ENCODE measurements around the gene MBD5.
"Not testable (repeated sequence)": the region's sequence is repeated elsewhere in the genome, so short reads cannot be mapped to it uniquely, and the experiment has no call there.

Gene MBD5

DNA sequence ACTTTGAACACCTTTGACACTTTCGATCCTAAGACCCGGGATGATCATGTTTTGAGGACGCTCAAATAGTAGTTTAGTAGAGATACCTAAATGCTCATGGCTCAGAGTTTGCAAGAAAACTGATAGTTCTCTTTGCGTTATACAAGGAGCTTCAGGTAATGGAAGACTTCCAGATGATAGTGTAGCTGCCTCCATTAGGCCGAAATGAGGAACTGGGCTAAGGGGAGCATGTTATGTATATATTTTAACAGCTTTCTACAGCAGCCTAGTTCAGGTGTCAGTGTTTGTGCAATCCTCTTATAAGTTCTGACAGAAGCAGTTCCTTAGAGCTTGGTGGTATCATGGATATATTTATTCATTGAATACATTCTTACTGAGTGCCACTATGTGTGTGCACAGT, 496.9 kb downstream of the MBD5 start:
- no peak for DNase-seq (ENCODE audit: low read depth in 2 of 2)

DNA sequence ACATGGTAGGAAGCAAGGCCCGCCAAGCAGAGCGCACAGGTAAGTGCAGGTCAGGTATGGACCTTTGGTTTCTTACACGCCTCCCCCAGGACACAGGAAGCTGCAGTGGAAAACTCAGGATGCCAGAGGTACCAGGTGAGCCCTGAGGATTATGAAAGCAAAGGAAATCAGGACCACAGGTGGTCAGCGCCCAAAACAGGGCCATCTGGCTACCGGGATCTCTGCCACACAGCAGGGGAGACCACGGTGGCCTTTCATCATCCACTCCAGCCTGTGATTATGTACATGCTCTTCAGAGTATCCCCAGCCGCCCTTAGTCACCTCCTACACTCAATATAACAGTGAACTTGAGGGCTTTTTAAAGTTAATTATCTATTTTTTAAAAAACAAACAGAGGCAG, 498.1 kb downstream of the MBD5 start:
- DNase-seq (ENCODE audit: low read depth in 2 of 2) = no peak

DNA sequence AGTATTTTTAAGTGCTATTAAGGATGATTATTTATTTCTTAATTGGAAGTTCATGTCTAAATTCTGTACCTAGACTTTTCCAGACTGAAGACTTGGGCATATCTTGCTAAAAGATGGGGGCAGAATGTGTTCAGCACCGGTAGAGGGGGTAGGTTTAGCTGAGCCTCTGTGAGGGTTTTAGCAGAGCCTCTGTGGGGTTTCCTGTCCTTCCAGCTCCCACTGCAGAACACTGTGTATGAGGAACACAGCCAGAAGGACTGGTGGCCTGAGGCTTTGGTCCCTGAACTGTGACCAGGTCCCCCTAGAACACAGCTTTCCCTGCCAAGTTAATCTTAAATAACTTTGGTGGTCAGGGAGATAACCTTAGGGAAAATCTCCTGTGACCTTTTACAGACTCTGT, 500.3 kb downstream of the MBD5 start:
- no peak for DNase-seq (ENCODE audit: low read depth in 2 of 2)

DNA sequence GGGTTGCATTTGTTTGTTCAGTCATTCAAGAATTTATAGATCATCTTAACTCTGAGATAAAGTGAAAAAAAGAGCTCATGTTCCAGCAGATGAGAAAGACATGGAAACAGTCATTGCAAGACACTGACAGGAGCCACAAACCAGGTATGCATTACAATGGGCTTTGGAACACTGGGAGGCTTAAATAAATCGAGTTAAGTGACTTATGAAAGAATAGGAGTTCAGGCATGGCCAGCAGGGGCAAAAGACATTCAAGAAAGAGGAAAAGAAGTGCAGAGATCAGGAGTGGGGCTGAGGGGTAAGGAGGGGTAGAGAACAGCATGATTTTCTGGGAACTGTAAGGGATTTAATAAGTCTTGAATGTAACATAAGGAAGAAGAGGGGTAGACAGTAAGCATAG, 502.4 kb downstream of the MBD5 start:
- no peak for DNase-seq (ENCODE audit: low read depth in 2 of 2)

DNA sequence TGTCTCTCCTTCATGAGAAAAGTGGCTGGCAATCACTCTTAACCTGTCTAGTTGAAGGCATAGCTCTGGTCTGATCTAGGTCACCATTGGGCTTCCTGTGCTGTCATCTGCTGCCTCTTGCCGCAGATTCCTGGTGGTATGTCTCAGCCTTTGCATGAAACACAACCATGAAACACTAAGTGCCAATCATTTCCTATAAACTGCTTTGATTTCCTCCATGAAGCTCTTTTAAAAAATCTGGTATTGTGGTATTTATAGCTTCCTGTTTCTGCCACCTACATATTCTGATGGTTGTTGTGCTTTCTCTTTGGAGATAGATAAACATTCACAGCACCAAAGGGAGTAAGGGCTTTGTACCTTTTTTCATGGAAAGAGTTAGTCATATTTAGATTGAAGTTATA, 503.6 kb downstream of the MBD5 start:
- no peak for DNase-seq (ENCODE audit: low read depth in 2 of 2)

DNA sequence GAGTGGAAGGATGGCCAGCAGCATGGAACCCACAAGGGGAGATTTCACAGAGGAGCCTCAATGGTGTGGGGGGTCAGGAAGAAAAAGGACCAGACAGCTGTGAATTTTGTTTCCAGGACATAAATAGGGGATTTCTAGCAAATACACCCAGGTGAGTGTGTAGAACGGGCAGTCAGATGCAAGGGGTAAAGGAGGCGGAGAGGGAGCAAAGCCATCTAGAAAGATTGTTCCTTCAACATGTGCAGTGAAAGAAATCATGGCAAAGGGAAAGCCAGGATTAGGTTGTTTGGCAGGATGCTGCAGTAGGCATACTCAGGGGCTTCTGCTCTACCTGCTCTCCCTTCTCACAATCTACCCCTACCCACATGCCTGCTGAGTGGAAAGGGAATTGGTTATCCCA, 504.2 kb downstream of the MBD5 start:
- no peak for DNase-seq (ENCODE audit: low read depth in 2 of 2)

DNA sequence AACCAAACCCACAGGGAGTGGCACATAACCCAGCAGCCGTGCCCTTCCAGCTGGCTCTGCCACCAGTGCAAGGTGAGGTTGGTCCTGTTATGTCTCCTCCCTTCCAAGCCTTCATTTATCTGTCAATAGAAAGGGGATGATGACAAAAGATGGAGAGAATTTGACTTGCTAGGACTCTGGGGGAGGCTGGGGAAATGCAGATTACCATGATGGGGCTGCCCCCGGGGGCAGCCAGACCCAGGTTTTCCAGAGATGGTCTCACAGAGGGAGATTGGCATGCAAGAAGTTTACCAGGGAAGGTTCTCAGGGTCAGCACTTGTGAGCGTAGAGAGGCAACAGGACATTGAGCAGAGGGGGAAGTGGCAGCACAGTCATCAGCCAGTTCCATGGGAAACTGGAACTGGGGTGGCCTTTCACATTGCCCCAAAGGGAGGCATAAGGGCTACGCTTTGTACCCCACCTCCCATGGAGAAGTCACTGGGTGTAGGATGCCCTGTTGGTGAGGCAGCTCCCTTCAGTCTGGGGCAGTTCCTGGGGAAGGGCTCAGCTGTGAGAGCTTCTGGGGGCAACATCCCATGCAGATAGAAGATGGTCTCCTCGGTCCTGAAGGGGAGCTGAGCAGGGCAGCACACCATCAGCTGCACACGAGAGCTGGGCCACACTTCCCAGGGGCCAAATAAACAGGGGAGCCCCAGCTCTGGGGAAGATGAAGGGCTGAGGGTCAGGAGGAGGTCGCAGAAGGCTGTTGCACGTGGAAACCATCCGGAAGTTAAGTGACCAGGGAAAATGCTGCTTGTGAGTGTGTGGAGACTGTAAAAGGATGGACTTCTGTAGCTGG, 505.8 kb downstream of the MBD5 start:
- DNase-seq (ENCODE audit: low read depth in 2 of 2) = no peak

DNA sequence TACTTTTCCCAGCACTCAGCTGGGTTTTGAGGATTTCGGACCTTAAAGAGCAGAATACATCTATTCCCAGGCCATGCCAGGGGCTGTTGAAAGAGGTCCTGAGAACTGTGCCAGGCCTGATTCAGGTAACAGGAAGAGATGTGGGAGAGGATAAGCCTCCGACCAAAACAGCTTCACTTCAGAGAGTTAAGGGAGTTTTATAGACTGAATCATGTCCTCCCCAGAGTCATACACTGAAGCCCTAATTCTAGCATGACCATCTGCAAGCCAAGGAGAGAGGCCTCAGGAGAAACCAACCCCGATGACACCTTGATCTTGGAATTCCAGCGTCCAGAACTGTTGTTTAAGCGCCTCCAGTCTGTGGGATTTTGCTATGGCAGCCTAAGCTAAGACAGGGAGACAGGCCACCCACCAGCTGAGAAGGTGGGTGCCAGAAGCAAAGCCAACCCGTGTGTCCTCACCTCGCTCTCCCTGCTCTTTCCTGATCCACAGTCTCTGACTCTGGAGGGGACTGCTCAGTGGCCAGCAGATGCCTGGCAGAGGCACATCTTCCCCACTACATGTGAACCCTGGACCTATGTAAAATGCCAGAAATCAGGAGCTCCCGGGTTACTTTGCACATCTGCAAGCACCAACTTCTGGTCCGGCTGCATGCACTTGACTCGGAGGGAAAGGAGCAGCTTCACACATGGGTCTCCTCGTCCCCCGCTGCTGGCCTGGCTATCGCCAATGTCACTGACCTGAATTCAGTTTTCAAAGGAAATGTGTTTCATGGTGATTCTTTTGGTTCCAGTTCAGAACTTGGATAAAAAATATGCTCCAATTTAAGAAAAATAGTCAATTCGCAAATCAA, 506.8 kb downstream of the MBD5 start:
- no peak for DNase-seq (ENCODE audit: low read depth in 2 of 2)

DNA sequence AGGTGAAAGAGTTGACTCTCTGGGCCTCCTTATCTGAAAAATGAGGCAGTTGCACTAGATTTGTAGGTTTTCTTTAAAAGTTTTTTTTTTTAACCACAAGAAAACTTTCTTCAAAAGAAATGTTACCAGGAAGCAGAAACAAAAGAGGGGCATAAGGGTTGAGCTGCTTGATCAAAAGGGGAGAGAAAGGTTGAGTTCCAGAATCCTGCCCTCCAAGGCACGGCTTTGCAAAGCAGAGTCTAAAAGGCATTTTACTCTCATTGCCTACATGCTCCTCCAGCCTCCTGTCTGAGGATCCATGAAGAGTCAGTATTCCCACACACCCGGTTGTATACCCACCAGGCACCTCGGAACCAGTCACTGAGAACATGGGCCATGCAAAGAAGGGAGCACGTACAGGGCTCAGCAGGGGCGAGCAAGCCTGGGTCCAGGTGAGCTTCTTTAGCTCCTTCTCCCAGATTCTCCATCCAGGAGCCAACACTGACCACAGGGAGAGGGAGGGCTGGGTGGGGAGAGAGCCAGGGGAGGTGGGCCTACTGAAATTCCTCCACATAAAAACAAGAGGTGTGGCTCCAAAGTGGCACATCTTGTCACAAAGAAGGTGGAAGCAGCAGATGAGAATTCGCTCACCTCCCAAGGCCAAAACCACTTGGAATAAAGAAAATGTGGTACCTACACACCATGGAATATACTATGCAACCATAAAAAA, 507.6 kb downstream of the MBD5 start:
- DNase-seq (ENCODE audit: low read depth in 2 of 2) = no peak

DNA sequence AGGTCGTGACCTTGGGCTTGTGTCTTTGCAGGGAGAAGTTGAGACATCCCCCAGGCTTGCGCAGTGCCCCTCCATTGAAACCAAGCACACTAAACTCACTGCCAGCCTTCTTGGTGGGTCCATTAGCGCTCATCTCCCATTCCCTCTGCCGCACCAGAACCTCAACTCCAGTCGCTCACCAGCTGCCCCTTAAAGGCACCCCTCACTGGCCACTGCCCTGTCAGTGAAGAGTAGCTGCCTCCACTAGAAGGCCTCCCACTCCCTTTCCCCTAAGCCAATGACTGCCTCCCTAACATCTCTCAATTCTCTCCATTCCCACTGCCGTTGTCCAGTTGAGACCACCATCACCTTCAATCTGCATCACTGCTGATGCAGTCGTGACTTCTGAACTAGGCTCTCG, 508.9 kb downstream of the MBD5 start:
- no peak for DNase-seq (ENCODE audit: low read depth in 2 of 2)

DNA sequence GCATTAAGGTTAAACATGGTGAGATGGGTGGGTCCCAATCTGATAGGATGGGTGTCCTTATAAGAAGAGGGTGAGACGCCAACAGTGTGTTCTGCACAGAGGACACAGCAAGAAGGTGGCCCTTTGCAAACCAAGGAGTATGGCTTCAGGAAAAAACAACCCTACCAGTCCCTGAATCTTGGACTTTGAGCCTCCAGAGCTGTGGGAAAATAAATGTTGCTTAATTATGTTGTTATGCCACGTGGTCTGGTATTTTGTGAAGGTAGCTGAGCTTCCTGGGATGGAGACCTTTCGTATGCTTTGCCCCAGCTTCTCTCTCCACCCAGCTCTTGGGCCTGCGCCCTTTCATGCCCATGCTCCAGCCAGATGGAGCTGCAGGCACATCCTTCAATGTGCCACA, 509.5 kb downstream of the MBD5 start:
- DNase-seq (ENCODE audit: low read depth in 2 of 2) = no peak

DNA sequence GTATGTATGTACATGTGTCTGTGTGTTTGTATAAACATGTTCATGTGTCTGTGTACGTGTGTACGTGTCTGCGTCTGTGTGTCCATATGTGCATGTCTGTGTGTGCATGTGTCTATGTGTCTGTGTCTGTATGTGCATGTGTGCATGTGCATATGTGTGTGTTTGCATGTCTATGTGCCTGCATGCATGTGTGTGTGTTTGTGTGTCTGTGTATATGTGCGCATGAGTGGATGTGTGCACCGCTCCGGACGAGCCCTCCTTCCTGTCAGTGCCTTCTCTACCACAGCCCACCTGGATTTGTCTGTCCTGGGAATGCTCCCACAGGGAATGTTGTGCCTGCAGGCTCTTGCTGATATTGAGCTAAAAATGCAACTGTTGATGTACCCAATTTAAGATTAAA, 510.3 kb downstream of the MBD5 start:
- DNase-seq (ENCODE audit: low read depth in 2 of 2) = no peak

DNA sequence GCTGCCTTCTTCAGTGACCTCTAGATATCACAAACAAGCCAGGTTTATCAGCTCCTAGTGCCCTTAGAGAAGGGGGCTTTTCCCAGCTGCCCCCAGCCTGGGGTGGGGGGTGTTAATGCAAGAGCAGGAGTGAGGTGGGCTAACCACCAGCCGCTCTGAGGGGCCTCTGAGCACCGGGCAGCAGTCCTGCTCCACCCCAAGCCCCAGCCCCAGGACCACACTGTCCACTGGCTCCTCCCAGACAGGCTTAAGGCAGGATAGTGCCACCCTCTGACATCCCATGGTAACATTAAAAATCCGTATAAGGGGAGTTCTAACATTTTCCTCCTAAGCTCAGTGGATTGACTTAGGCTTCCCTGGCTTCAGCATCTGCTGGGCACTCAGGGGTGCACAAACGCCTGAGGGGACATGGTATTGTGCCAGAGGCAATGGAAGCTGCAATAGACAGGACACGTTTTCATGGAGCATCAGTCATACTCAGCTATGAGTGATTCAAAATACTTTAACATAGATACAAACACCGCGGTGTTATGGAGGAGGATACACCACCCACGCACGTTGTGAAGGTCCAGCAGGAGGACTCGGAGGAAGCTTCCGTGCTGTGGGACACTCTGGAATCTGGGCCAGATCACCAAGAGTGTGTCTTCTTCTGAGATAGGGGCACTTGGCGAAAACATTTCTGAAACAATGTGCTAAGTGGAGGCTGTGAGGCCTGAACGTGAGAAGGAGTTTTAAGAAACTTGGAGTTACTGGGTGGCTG, 511.0 kb downstream of the MBD5 start:
- DNase-seq (ENCODE audit: low read depth in 2 of 2) = no peak

DNA sequence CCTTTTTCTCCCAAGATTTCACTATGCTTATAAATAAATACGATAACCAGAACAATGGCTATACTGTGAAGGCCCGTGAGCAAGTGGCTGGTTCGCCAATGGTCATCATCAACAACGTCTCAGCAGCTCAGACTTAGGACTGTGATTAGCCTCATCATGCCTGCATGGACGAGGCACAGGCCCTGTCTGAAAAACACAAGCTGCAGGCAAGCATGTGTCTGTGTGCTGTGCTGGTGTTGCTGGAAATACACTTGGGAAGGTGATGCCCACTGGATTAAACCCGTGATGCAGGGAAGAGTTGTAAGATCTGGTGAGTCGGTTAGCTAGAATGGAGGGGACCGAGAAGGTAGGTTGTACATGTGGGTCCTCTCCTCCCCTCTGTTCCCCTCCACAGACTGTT, 512.1 kb downstream of the MBD5 start:
- no peak for DNase-seq (ENCODE audit: low read depth in 2 of 2)

DNA sequence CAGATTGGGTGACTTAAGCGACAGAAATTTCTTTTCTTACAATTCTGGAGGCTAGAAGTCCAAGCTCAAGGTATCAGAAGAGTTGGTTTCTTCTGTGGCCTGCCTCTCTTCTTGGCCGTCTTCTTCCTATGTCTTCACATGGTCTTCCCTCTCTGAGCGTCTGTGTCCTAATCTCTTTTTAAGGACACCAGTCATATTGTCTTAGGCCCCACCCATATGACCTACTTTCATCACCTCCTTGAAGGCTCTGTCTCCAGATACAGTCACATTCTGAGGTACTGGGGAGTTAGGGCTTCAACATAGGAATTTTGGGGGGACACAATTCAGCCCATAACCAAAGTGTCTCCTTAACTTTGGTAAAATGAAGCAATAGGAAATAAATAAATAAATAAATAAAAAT, 512.8 kb downstream of the MBD5 start:
- DNase-seq (ENCODE audit: low read depth in 2 of 2) = no peak

DNA sequence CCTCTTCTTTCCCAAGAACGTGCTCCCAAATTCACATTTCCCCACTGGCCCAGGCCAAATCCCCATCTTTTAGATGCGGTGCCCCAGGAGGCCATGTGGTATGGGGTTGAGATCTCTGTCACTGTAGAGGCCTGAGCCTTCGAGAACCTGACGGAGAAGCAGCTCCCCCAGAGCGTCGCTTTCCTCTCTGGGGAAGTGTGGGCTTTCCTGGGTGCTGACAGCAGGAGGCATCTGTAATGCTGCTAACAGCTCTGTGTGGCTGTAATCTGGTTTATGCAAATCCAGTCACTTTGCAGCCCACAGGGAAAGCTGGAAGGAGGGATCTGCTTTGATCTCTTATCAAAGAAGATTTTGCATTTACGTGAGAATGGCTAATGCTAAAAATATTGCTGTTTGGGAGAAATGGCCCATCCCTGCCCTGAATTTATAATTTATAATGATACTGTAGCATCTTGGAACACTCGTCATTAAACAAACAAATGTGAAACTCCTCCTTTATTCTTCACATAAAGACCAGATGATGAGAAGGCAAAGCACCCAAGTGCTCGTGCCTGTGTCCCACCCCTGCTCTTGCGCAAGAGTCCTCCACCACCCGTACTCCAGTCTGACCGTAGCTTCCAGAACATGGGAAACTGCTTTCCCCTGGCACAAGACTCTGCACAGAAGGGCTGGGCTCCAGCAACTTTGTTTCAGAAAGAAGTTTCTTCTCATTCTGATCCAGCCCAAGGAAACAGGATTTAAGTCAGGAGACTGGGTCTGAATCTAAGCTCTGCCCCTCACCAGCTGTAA, 513.7 kb downstream of the MBD5 start:
- DNase-seq (ENCODE audit: low read depth in 2 of 2) = no peak

DNA sequence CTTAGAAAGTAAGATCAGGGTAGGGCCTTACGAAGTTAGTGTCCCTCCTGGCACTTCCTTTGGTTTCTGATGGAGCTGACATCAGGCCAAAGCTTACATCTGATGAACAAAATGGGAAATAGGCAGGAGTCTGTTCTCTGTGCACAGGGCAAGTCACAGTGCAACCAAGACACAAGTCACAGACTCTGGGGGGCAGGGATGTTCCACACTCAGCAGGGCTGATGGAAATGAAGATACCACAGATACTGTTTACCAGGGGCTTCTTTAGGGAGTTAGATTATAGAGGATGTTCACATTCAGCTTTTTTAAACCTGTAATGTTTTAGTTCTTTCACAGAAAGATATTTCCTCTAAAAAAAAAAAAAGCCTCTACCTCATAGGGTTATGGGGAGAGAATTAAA, 517.5 kb downstream of the MBD5 start:
- no peak for DNase-seq (ENCODE audit: low read depth in 2 of 2)

DNA sequence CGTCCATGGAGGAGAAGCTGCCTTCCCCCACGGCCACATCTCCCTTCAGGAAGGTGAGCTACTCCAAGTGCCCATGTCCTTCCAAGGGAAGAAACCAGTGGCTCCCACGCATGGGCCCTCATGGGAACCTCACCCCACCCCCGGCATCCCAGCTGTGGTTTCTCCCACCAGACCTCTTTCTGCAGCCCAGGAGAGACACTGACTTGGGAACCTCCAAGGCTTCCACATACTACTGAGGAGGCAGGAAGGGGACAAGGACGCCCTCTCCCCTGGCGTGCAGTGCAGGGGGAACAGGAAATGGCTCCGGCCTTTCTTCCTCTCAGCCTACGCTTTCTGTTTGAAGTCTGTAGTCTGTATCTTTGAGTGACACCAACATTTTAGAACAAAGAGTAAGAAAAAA, 519.1 kb downstream of the MBD5 start:
- DNase-seq (ENCODE audit: low read depth in 2 of 2) = no peak

DNA sequence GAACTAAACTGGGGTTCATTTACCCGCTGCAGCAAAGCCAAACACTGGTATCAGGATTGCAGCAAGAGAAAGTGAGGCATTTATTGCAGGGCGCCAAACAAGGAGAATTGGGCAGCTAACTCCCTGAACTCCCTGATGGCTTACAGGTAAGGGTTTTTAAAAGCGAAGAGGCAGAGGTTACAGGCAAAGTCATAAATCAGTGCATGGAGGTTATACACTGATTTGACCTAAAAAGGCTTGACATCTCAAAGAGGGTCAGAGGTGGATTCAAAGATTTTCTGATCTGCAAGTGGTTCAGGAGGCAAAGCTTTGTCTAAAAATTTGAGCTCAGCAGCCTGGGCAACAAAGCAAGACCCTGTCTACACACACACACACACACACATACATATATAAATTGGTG, 520.9 kb downstream of the MBD5 start:
- DNase-seq (ENCODE audit: low read depth in 2 of 2) = no peak

DNA sequence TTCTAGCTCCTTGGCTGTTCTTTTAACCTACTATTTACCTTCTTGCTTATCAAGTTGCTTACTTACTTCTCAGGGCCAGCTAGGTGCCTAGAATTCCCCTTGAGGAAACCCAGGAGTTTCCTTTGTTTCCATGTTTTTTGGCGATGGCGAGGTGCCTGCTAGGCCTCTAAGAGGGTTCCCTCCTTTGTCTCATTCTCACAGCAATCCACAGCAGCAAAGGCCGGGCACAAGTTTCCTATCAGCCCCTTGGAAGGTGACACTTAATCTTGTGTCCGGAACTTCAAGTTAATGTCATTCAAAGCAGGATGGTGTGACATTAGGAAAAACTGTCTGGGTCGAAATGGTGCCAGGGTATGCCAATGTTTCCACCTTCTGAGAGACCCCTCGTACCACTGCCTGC, 521.7 kb downstream of the MBD5 start:
- no peak for DNase-seq (ENCODE audit: low read depth in 2 of 2)

DNA sequence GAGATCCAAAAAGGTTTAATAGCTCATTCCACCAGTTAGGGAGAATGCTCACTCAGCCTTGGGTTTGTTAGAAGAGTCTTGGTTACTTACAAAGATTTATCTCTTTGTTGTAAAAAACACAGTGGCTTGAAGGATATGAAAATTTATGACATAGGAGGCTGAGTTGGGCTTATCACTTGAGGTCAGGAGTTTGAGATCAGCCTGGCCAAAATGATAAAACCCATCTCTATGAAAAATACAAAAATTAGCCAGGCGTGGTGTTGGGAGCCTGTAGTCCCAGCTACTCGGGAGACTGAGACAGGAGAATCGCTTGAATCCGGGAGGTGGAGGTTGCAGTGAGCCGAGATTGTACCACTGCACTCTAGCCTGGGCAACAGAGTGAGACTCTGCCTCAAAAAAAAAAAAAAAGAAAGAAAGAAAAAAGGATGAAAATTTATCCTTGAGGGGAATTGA, 522.2 kb downstream of the MBD5 start:
- DNase-seq (ENCODE audit: low read depth in 2 of 2) = not testable (repeated sequence)
